ENCODE results near the gene CRX.

DNA sequence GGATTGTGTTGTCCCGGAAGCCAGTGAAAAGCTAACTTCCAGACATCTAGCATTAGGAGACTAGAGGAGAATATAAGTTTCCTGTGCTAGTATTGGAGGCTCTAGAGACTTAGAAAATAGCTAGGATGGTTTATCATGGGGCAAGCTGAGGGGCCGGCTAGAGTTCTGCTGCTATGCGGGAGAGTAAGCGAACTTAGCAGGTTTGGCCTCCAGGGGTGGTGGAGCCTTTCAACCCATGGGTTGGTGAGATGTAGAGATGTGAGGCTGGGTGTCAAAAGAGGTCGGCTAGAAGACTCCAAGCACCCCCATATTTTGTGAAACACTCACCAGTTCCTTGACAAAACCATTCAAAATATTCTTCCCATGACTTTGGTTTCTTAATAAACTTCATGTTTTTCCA, 60.0 kb downstream of the CRX start:
- TF ChIP-seq TAF1 (IDR thresholded peaks at IDR 0.05; ENCODE audit: borderline replicate concordance, low read depth, low read length) (no peak), FOXJ3 (CRISPR knock-in tag; IDR thresholded peaks at IDR 0.05) (no peak)
- TF ChIP-seq, protein P1, sequence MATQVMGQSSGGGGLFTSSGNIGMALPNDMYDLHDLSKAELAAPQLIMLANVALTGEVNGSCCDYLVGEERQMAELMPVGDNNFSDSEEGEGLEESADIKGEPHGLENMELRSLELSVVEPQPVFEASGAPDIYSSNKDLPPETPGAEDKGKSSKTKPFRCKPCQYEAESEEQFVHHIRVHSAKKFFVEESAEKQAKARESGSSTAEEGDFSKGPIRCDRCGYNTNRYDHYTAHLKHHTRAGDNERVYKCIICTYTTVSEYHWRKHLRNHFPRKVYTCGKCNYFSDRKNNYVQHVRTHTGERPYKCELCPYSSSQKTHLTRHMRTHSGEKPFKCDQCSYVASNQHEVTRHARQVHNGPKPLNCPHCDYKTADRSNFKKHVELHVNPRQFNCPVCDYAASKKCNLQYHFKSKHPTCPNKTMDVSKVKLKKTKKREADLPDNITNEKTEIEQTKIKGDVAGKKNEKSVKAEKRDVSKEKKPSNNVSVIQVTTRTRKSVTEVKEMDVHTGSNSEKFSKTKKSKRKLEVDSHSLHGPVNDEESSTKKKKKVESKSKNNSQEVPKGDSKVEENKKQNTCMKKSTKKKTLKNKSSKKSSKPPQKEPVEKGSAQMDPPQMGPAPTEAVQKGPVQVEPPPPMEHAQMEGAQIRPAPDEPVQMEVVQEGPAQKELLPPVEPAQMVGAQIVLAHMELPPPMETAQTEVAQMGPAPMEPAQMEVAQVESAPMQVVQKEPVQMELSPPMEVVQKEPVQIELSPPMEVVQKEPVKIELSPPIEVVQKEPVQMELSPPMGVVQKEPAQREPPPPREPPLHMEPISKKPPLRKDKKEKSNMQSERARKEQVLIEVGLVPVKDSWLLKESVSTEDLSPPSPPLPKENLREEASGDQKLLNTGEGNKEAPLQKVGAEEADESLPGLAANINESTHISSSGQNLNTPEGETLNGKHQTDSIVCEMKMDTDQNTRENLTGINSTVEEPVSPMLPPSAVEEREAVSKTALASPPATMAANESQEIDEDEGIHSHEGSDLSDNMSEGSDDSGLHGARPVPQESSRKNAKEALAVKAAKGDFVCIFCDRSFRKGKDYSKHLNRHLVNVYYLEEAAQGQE (IDR thresholded peaks at IDR 0.05; ENCODE audit: low read depth, low read length): no peak
- TF ChIP-seq, protein P2, sequence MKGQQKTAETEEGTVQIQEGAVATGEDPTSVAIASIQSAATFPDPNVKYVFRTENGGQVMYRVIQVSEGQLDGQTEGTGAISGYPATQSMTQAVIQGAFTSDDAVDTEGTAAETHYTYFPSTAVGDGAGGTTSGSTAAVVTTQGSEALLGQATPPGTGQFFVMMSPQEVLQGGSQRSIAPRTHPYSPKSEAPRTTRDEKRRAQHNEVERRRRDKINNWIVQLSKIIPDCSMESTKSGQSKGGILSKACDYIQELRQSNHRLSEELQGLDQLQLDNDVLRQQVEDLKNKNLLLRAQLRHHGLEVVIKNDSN (IDR thresholded peaks at IDR 0.05; ENCODE audit: borderline replicate concordance, low read depth): no peak

Data from SK-N-SH (cell line).